Stimulated activated CD8-positive, alpha-beta memory T cell treated with anti-CD3 and anti-CD28 coated beads, Interleukin-12 subunit alpha, Interleukin-12 subunit beta, amount 100 ng/mL, for 24 hours (primary cell): ENCODE results near the gene UNC79.

Experiments used
- DNase-seq: peaks from one replicate; pipeline ENCODE4 v3.0.0-alpha.2; 2020; ENCODE audit errors: extremely low read depth

Gene UNC79

DNA sequence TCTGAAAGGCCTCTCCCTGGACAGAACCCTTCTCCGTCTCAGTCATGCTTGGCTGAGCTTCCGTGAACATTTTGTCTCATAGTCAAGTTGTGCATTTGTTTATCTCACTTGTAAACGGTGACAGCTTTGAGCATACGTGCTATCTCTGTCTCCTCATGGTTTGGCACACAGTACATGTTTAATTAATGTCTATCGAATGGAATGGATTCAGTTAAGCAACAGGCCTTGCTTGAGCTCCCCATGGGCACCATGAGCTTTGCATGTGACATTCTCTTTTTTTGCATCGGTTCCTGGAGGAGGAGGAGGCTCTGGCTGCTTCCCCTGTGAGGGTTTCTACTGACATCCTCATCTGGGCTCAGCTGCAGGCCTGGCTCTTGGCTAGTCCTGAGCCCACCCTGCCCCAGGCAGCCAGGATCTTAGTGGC is 277.6 kb downstream of the UNC79 start:
- DNase-seq, result no peak

DNA sequence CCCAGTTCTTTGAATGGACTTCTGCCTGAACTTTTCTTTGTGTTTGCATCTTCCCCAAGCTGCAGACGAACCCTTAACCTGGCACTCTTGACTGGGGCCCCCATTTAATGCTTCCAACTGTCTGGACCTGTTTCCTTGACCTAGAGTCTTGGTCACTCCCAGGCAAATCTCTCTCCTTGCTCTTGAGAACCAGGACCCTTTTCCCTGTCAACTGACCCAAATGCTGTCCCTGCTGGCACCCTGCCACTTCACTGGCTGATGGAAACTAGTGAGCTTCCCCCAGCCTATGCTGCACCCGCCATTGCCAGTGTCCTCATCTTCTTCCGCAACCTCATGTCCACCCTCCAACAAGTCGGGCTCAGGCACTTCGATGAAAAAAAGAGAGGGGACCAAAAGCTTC is 278.1 kb downstream of the UNC79 start:
- no peak for DNase-seq

DNA sequence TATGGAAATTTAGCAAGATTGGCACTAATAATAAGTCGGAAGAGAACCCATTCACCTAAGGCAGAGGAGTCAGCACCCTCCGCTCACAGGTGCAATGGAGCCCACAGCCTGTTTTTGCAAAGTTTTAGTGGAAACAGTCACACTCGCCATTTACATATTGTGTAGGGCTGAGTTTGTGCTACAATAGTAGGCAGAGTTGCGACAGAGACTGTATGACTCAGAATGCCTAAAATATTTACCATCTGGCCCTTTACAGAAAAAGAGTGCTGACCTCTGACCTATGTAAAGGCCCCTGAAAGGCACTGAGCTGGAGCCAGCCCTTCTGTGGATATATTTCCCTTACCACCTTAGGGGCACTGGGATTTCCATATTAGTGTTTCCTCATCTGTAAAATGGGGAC is 278.5 kb downstream of the UNC79 start:
- no peak for DNase-seq

DNA sequence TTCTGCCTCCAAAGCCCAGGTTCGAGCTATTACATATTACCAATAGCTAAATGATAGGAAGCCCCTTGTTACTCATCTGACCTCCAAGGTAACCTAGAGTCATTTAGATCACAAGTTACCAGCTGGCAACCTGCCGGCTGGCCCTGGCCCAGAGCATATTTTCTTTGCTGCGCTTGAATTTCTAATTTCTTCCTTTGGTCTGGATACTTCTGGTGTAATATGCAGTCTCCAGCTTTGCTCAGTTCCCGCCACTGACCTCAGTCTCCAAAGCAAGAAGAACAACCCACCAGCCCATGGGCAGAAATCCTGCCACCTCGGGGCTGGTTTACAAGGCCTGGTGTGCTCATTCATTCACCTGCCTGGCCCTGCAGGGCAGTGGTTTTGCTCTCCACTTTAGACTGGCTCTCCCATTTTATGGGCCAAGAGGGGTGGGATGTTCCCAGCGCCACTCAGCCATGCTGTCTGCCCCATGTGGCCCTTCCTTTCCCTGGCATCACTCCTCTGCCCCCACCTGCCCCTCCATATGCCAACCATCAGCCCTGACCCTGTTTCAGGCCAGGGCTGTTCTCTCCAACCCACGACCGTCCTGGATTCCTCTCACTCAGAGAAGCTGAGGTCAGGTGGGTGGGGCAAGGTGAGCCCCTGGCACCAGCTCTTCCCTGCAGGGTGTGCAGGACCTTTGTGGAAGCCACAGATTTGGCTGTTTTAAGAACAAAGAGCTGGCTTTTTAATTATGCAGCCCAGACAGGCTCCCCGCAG is 281.5 kb downstream of the UNC79 start:
- DNase-seq, result no peak

DNA sequence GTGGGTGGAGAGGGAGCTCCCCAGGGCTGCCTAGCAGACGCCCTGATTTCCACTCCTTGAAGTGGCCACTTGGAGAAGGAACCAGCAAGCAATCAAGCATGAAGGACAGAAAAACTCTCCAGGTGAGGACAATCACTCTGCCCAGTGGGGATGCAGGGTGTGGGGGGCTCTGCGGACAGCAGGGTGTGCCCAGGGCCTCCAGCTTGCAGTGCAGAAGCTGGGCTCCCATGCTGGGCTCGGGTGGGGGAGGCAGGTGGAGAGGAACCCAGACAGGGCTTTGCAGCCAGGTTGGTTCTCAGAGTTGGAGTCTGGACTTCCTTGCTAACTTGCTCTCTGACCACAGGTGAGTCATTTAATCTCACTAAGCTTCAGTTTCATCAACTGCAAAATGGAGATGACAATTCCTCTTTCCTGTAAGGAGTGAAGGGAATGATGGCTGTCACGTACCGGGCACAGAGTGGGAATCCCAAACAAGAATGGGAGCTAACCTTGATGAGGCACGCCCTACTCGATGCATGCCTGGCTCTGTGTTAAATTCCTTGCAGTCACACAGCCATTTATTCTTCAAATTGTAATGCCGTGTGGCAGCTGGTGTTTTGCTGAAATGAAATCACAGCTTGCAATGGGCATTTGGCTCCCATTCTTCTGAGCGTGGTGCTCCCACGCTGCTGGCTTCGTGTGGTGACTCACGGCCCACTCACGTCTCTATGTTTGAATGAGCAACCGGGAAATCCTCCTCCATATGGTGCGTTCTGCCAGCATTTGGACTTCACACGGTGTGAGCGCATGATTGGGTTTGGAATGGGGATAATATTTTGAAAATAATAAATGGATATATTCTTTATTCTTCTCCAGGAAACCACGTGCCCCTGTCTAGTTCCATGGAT is 282.3 kb downstream of the UNC79 start:
- no peak for DNase-seq

DNA sequence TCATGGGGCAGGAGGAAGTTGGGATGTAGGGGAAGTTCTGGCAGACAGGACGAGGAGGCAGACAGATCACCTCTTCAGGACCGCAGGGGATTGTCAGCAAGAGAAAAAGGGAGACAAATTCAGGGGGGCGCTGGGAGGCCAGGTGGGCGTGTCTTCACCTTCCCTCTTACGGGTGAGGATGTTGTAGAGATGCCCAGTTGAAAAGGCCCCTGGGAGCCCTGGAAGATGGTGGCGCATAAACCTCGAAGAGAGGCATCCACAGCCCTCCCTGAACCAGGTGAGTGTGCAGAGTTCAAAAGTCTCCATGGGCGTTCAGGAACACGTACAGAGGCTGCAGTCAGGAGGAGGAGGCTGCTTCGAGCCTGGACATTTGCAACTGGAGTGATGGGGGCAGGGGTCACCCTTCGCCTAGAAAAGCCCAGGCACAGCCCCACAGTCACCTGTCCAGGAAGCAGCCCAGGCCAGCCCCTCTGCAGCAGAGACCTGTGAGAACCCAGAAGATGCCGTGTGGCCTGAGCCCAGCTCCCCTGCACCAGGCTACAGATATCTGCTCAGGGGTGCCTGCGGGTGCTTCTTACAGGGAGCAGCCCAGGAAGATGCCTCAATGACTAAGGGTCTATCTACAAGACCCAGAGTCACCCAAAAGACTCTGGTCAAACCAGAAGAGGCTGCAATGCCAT is 283.1 kb downstream of the UNC79 start:
- DNase-seq, result no peak

DNA sequence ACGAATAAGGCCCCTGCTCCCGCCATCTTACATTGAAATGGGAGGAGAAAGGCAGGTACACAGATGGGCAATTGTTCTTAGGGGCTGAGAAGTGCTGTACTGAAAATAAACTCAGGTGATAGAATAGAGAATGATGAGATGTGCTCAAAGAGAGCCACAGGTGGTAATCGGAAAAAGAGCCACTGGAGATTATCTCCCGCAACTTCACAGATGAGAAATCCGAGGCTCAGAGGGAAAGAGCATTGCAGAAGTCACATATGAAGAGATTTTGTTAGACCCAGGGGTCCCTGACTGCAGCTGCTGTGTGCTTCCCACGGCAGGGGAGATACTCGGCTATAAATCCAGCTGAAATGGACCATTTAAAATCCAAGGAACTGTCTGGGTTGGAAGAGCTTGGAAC is 283.9 kb downstream of the UNC79 start:
- no peak for DNase-seq

DNA sequence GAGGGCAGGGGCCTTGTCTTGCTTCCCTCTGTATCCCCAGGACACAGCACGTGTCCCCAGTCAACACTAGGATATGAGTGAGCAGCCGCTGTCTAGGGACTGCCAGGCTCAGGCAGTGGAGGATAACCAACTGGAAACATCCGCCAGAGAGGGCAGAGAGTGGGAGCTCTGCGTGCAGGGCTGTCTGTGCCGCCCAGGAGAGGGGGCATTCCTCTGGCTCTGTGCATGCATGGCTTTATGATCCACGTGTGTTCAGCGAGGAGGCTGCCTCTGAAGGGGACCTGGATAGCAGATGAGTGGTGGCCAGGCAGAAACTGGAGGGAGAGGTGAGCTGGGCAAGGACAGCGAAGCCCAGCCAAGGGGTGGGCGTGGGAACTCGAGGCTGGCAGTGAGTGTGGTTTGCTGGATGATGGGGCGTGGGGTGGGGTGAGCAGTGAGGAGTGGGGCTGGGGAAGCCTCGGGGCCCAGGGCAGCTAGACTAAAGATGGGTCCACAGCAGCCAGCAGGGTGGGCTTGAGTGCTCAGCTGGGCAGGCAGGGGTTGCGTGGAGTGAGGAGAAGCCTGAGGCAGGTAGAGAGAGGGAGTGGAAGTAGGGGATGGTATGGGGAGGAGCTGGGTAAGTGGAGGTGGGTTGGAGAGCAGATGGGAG is 284.7 kb downstream of the UNC79 start:
- DNase-seq, result no peak

DNA sequence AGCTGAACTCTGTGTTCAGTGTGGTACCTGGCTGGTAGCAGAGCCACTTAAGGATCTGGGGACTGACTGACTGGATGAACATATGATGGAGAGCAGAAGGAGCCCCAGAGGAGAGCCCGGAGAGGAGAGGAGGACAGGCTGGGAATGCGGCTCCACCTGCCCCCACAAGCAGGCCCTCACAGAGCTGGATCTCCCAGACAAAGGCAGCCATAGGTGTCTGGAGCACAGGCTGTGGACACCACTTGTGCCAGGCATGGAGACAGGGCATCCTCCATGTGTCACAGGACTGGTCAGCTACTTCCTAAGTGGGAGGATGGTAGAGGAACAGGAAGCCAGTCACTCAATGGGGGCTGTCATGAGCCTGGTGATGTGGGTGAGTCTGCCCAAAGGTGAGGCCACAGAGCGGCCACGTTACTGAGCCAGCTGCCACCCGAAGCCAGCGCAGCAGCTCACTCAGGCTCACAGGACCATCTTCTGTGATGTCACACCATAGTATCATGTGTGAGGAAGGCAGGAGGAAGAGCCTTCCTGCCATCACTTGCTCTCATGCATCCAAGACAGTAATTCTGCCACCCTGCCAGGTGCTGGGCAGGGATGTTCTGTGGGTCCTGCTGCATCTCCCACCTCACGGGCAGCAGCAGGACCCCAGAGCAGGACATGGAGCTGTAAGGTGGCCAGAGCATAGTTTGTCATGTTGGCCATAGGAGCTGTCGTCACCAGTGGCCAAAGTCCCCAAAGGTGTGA is 285.4 kb downstream of the UNC79 start:
- no peak for DNase-seq

DNA sequence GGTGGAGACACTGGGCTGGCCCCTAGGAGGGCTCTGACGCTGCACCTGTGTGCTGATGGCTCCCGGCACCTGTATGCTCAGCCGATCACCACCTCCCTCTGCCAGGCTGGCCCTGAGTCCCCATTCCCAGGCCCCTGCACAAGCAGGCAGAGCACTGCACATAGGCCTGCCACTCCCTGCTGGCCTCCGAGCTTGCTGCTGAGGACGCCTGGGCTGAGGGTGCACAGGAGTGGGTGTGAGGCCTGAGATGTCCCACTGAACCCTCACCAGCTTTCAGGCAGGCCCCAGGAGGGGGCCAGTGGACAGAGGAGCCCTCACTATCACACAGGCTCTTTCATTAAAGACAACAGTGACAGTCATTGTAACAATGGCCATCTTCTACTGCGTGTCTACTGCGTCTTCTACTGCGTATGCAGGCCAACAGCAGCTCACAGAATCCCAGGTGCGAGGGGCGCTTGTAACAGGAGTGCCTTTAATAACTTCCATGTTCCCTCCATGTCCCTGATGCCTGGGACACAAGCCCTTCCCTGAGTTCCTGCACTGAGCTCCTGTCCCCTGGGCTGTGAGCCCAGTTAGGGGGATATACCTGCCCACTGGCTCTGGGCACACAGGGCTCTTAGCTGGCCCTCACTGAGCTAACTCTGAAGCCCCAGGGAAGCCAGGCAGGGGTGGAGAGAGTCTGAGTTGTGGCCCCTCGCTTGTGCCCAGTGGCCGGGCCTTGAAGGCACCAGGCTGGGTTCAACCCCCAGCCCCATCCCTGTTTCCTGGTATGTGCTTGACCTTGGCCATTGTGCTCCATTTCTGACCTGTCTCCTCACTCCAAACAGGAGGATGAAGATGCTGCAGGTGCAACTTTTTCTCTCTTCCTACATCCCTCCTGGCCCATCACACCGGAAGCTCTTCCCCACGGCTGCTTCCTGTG is 286.3 kb downstream of the UNC79 start:
- DNase-seq, result no peak

DNA sequence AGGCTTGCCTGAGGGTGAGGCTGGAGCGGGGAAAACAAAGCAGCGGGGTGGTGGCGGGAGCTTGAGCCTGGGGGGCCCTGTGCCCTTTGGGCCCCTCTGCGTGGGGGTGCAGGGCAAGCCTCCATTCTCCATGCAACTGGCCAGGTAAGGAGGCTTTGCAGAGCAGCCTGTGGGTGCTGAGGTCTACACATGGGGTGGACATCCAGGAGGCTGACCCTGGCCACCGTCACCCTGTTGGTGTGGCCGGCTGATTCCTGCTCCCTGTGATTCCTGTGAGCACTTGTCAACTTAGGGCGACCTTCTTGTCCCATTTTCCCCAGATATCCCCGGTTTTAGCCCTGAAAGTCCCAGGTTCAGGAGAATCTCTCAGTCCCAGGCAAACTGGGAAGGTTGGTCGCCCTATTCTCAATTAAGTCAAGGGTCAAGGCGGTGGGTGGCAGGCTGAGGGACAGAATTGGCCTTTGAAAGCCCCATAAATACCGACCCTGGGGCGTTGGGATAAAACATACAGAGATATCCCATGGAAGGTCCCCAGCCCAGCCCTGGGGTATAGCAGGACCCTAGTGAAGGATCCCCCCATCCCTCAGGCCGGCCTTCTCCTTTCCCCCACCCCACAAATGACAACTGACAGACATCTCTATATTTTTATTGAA is 287.1 kb downstream of the UNC79 start:
- DNase-seq, result no peak

DNA sequence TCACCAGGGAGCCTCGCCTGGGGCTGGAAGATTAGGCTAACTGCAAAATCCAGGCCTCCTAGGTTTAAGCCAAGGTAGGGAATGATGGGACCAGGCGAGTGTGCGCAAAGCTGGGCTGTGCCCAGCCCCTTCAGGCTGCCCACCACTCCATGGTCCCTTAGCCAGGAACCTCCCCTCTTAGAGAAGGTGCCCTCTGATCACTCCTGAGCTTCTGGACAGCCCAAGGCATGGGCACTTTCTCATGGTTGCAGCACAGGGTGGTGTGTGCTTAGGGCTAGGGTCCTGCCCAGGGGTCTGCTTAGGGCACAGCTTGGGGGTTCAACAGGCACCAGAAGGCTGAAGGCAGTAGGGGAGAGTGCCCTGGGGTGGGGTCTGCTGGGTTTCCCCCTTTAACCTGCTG is 288.5 kb downstream of the UNC79 start:
- DNase-seq, result no peak

DNA sequence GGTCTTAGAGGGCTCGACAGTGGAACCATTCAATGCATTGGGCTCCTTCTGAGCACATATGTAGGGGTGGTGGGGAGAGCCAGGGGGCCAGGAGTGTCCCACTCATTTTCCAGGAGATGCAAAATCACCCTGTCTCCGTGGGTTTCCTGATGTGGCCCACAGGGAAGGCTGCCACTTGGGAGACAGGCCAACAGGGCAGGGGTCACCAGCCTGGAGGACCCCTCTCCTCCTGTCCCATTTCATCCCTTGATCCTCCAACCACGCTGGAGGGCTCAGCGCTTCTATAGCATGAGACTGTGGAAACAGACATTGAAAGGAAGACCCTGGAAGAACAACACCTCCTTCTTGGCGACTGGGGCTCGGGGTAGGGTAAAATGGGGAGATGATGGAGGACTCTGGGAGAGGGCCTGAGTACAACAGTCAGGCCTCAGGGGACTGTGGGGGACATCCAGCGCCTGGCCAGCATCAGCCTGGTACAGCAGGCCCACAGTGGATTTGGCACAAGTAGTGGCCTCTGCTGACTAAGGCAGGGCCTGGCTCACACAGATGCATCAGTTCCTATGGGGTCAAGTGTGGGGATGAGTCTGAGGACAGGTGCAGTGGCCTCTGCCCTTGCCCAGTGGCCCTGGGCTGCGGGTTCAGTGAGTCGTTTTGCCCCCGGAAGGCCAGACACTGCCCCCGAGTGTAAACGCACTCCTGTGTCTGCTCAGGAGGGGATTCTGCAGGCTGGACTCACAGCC is 289.5 kb downstream of the UNC79 start:
- no peak for DNase-seq

DNA sequence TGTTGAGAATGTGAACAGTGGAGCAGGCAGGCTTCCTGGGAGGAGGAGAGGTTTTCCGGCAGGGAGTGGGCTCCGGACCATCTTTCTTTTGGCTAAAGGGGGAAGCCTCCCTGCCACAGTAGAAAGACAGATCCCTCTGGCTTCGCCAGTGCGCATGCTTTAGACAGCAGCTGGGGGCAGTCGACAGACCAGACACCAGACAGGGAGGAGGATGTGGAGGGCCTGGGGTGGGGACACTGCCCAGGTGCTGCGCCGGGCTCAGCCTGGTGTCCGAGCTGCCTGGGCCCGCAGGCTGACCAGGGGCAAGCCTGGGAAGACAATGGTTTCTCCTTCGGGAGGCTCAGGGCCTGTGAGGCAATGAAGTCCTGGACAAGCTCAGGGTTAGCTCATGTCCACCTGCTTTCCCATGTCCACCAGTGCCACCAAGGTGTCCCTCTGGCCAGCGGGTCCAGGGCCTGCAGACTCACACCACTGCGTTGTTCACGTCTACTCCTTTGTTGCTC is 290.3 kb downstream of the UNC79 start:
- DNase-seq, result no peak

DNA sequence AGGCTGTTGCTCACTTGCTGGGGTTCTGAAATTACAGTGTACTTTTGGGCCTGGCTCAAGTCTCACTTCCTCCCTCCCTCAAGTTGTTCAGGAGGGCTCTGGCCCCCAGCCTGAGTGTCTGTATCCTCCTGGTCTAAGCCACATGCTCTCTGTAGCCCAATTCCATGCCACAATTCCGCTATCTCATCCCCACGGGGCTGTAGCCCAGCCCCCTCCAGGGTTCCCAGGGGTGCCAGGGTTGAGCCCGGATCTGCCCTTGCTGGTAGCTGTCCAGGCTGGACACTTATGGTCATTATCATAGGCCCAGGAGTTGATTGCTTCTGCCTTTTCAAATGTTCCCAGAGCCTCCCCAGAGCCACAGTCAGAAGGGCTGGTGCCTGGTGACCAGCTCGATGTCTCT is 292.3 kb downstream of the UNC79 start:
- no peak for DNase-seq

DNA sequence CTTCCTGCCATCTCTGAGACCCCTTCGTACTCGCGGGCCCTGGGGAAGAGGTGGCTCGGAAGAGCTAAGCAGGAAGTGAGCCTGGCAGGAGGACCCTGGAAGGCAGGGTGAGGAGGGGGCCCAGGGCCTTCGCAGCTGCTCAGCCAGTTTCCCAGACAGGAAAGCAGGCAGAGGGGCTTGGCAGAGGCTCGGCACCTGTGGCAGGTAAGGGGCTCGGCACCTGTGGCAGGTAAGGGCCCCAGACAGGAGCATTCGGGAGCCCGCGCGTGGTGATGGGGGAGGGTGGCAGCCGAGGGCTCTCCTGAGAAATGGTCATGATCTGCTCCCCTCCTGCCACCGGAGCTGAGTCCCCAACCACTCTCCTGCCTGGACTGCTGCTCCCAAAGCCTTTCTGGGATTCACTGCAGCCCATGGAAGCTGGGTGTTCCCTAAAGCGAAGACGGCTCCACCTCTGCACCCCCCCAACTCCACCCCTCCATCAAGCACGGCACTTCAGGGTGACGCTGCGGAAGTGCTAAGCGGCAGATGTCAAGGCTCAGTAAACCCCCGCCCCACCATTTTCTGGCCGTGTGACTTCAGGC is 294.4 kb downstream of the UNC79 start:
- DNase-seq, result no peak

DNA sequence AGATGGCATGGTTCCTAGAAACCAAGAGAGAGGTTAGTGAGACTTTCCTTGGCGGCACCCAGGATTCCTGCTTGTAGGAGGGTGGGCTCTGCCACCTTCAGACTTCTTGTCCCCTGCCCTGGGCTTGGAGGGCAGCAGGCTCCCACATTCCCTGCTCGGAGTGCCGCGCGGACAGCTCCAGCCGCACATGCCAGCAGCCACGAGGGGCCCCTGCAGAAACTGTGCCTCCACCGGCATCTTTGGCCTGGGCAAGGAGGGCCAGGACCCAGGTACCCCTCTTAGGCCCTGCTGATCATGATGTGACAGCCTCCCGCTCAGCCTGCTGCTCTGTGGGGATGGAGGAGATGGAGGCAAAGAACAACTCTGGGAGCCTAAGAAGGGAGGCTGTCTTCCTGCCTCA is 295.3 kb downstream of the UNC79 start:
- DNase-seq, result no peak

DNA sequence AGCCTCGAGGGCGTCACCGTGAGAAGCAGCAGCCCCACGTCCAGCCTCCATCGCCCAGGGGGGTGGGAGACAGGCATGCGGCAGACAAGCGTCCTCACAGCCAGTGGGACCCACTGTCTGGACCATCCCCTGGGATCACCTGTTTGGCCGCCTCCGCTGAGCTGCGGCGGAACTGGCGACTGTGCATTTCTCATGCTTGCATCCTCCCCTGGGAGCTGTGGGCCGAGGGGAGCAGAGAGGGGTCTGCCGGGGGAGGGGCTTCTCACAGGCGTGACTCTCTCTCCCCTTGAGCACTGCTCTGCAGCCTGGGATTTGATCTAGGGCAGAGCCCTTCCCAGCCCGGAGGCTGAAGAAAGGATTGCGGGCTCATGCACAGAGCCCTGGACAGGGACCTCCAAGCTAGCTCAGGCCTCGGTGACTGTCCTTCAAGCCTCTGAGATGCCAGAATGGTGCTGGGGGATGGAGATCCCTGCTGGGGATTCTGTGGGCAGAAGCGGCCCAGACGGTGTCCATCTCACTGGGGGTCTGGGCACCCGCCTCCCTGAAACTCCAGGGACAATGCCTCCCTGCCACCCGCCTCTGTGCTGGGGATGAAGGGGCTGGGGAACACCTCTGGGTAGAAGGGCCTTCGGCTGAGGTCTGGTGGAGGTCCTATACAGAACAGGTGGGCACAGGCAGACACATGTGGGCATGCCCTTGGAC is 296.5 kb downstream of the UNC79 start:
- DNase-seq, result no peak
